K562 (cell line): ENCODE data around the gene CAMK2N1. TPM values are rescaled to one million over a fixed set of nuclear protein-coding genes. Genes with fewer than 3 reads are reported as not detected.

Experiments used
- CHD4 ChIP-seq: fragments of 200-600 bp; sonication (generic); IDR thresholded peaks from 3 replicates; pipeline ENCODE4 v1.6.1; 2012; ENCODE audit warnings: low read depth, mild to moderate bottlenecking, mixed read lengths, low read length, inconsistent platforms; ENCODE audit not compliant: insufficient read depth, insufficient replicate concordance, poor library complexity, severe bottlenecking
- FOS ChIP-seq: IDR thresholded peaks from 3 replicates; pipeline ENCODE4 v1.6.1; 2011; ENCODE audit not compliant: insufficient read length; ENCODE audit errors: extremely low read depth
- HNRNPL ChIP-seq: fragments of 200-400 bp; formaldehyde crosslinking; IDR thresholded peaks from 2 replicates; pipeline ENCODE4 v1.6.1; 2017; ENCODE audit warnings: low read depth, mild to moderate bottlenecking, low read length
- MLLT1 ChIP-seq, 2 experiments: fragments of 450-650 bp; IDR thresholded peaks; 2 replicates each; pipeline ENCODE4 v1.6.1; 2016
- MTA3 ChIP-seq: fragments of 450-650 bp; formaldehyde crosslinking; IDR thresholded peaks from 2 replicates; pipeline ENCODE4 v1.6.1; 2017; ENCODE audit warnings: mild to moderate bottlenecking, borderline replicate concordance
- MTF1 ChIP-seq: fragments of 250-450 bp; sonication (Bioruptor Pico); IDR thresholded peaks from 2 replicates; pipeline ENCODE4 v1.9.0; 2021; ENCODE audit warnings: moderate library complexity, mild to moderate bottlenecking, inconsistent platforms, borderline replicate concordance
- MXD1 ChIP-seq: fragments of 250-450 bp; sonication (Bioruptor Pico); IDR thresholded peaks from 2 replicates; pipeline ENCODE4 v1.8.0; 2021; ENCODE audit warnings: borderline replicate concordance, mild to moderate bottlenecking, moderate library complexity; ENCODE audit not compliant: poor library complexity, severe bottlenecking
- PBX2 ChIP-seq, 2 experiments: IDR thresholded peaks in 1 of 2; conservative IDR thresholded peaks in 1 of 2; 2 replicates each; pipeline ENCODE4 v1.6.1; 2016; ENCODE audit warnings: low read depth in 2 of 2, mild to moderate bottlenecking in 1 of 2, missing compliant biosample characterization in 1 of 2, missing genetic modification characterization in 1 of 2, moderate library complexity in 1 of 2
- PHF8 ChIP-seq: fragments of 200-600 bp; sonication (generic); IDR thresholded peaks from 2 replicates; pipeline ENCODE4 v1.6.1; 2012; ENCODE audit warnings: mixed run types, mild to moderate bottlenecking, inconsistent platforms, low read length, moderate library complexity, borderline replicate concordance
- PML ChIP-seq: IDR thresholded peaks from 2 replicates; pipeline ENCODE4 v1.6.1; 2012; ENCODE audit warnings: low read length, inconsistent platforms
- RB1 ChIP-seq: fragments of 450-650 bp; IDR thresholded peaks from 2 replicates; pipeline ENCODE4 v1.6.1; 2017; ENCODE audit warnings: low read depth, mild to moderate bottlenecking
- RUNX1 ChIP-seq: sonication (generic); IDR thresholded peaks from 2 replicates; pipeline ENCODE4 v1.6.1; 2016; ENCODE audit warnings: antibody characterized with exemption, low read depth
- TEAD1 ChIP-seq, 2 experiments: fragments of 450-650 bp in 1 of 2; sonication (generic) in 1 of 2; formaldehyde crosslinking; IDR thresholded peaks; 2 replicates each; pipeline versions ENCODE4 v1.4.0 to v1.8.0; 2020 to 2022; ENCODE audit warnings: mild to moderate bottlenecking in 2 of 2, missing genetic modification reagents in 1 of 2
- TGIF2 ChIP-seq: sonication (generic); formaldehyde crosslinking; IDR thresholded peaks from 2 replicates; pipeline ENCODE4 v1.8.1; 2022; ENCODE audit warnings: mild to moderate bottlenecking, missing genetic modification reagents, moderate library complexity
- UBTF ChIP-seq, 2 experiments: IDR thresholded peaks; 2 replicates each; pipeline ENCODE4 v1.6.1; 2012; ENCODE audit warnings: improper control_type of control experiment in 2 of 2, low read depth in 2 of 2, low read length in 2 of 2, borderline replicate concordance in 1 of 2
- ZFP30 ChIP-seq: fragments of 250-450 bp; sonication (Bioruptor Pico); IDR thresholded peaks from 2 replicates; pipeline ENCODE4 v1.8.0; 2022; ENCODE audit warnings: moderate library complexity, mild to moderate bottlenecking, inconsistent platforms, borderline replicate concordance
- ZNF444 ChIP-seq: fragments of 250-450 bp; sonication (Bioruptor Pico); IDR thresholded peaks from 2 replicates; pipeline ENCODE4 v1.4.0; 2020; ENCODE audit warnings: mild to moderate bottlenecking, moderate library complexity
- ZNF696 ChIP-seq: fragments of 250-450 bp; sonication (Bioruptor Pico); conservative IDR thresholded peaks from 2 replicates; pipeline ENCODE4 v1.4.0; 2020; ENCODE audit warnings: mild to moderate bottlenecking, moderate library complexity
- polyA plus RNA-seq, 8 experiments: library from polyadenylated mRNA; depleted of rRNA in 4 of 8; stranded (reverse) in 5 of 8; unstranded in 3 of 8; fragments of >200 nt; fragmentation: Nextera tagmentation in 2 of 8; fragmentation: Illumina TruSeq in 1 of 8; extraction: Ambion mirVana in 2 of 8; extraction: Trizol in 1 of 8; gene quantifications; 2 replicates each; pipeline versions ENCODE4 v1.2.1 to v1.2.3, GENCODE V29; 2011 to 2014; ENCODE audit warnings: inconsistent platforms in 1 of 8, missing spikeins in 1 of 8
- total RNA-seq, 7 experiments: library from RNA; depleted of rRNA in 6 of 7; stranded (reverse); fragments of >200 nt in 6 of 7; fragmentation: Illumina TruSeq in 2 of 7; extraction: Trizol in 2 of 7; gene quantifications; 2 replicates each; pipeline versions ENCODE4 v1.2.1 to v1.2.3, GENCODE V29; 2011 to 2021; ENCODE audit warnings: low replicate concordance in 1 of 7

Gene CAMK2N1
- total and polyA plus RNA-seq, 9 of the 15 experiments (the other 6 are each of a cell fraction or from before 2014, with no cell fraction given), result 0.09 to 1.4 (median 0.34) TPM

GRCh38 chr1:20486457-20487235, 636 bp upstream of the CAMK2N1 start (continued):
- TF ChIP-seq MLLT1 (IDR thresholded peaks at IDR 0.05), result no peak
- TF ChIP-seq ZNF696 (CRISPR knock-in tag), result no peak
- TF ChIP-seq RB1, result no peak
- no peak for TF ChIP-seq FOS
- TF ChIP-seq PML, result no peak
- no peak for TF ChIP-seq RUNX1
- TF ChIP-seq TEAD1 (CRISPR knock-in tag; IDR thresholded peaks at IDR 0.05), result 0 out of 4 replicates have a peak, but pooled peaks of 1 of the 2 experiments have one; percentile 13
- TF ChIP-seq MTF1 (CRISPR knock-in tag), result no peak
- TF ChIP-seq MTA3, result 0 out of 2 replicates have a peak, but pooled peaks have one; percentile 45
- TF ChIP-seq CHD4, result no peak
- TF ChIP-seq HNRNPL, result no peak
- no peak for TF ChIP-seq ZFP30 (CRISPR knock-in tag)
- TF ChIP-seq PBX2 (CRISPR knock-in tag; IDR thresholded peaks at IDR 0.05; ENCODE audit: low read depth), result no peak
- no peak for TF ChIP-seq PBX2 (tag; conservative IDR thresholded peaks at IDR 0.05; ENCODE audit: low read depth)
- peak; percentile 95 for TF ChIP-seq ZNF444 (CRISPR knock-in tag)
- peak; percentile 47; the same call in 1 of the 2 replicates for TF ChIP-seq PHF8
- TF ChIP-seq MXD1 (CRISPR knock-in tag), result no peak
- TF ChIP-seq TGIF2 (CRISPR knock-in tag), result no peak
- TF ChIP-seq UBTF (IDR thresholded peaks at IDR 0.05; ENCODE audit: borderline replicate concordance in 1 of 2, low read depth in 2 of 2, low read length in 2 of 2), result no peak
